Measurements from ENCODE around the gene DIPK1C. TPM values are rescaled to one million over a fixed set of nuclear protein-coding genes. Genes with fewer than 3 reads are reported as not detected.

DIPK1C gene
- total RNA-seq, 4 donors from 2014 or later: not detected

DNA sequence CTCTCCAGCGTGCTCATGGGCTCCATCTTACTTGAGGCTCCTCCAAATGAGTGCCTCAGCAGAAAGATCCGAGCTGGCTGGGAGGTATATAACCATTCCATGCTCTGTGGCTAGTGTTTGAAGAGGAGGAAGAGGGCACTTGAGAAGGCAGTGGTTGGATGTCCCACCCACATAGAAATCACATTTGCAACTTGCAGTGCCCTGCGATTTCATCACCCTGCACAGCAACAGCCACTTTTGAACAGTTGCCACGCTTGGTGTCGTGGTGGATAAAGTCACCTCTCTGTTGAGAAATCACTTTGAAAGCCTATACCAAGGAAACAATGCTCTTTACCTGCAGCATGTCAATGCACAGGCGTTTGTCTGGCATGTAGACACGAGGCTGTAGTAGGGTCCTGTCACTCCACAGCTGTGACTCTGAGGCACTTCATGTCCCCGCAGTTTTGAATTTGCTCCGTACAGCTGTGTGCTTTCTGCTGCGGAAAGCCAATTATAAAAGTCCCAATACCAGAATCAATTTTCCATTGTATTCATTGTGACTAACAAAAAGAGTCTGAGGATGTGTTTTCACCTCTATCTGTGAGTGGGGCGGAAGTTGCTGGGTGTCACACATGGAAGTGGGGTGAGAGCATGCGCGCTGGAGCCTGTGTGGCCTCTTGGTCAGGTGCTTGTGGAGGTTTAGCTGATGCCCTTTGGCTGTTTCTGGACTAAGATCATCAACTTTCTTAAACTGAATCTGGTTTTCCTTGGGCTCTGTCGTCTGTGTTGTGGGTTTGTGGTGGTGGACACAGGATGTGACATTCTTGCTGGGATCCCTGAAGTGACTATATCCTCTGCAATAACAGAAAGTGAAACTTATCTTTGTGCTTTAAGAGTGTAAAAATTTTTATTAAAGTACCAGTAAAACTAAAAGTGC lies 41.9 kb upstream of the DIPK1C start:
- TF ChIP-seq, protein P1, sequence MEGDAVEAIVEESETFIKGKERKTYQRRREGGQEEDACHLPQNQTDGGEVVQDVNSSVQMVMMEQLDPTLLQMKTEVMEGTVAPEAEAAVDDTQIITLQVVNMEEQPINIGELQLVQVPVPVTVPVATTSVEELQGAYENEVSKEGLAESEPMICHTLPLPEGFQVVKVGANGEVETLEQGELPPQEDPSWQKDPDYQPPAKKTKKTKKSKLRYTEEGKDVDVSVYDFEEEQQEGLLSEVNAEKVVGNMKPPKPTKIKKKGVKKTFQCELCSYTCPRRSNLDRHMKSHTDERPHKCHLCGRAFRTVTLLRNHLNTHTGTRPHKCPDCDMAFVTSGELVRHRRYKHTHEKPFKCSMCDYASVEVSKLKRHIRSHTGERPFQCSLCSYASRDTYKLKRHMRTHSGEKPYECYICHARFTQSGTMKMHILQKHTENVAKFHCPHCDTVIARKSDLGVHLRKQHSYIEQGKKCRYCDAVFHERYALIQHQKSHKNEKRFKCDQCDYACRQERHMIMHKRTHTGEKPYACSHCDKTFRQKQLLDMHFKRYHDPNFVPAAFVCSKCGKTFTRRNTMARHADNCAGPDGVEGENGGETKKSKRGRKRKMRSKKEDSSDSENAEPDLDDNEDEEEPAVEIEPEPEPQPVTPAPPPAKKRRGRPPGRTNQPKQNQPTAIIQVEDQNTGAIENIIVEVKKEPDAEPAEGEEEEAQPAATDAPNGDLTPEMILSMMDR (IDR thresholded peaks at IDR 0.05; ENCODE audit: low read depth): no peak

DNA sequence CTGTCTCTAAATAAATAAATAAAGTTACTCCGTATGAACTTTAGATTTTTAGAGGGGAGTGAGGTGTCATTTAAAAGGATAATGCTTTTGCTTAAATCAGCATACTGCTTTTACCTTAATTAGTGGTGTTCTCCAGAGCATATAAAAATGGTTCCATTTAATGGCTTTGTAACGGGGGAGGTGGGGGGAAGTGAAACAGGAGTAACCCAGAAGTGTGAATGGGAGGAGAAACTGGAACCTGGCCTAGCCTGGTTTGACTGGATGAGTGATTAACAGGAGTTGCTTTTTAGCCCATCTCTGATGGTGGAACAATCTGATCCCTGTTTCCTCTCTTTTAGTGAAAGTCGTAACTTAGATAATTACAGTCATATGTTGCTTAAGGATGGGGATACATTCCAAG lies 40.7 kb upstream of the DIPK1C start:
- TF ChIP-seq, protein P1 (IDR thresholded peaks at IDR 0.05; ENCODE audit: low read depth): no peak

DNA sequence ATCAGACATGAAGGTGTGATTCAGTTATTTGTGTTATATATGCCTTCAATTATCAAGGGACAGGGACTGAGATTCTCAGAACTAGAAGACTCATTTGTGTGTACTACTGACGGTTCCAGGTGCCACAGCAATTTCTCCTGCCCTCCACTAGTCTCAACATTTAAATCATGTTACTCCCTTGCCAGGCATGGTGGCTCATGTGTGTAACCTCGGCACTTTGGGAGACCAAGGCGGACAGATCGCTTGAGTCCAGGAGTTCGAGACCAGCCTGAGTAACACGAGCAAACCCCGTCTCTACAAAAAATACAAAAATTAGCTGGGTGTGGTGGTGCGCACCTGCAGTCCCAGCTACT lies 40.2 kb upstream of the DIPK1C start:
- TF ChIP-seq, protein P1 (IDR thresholded peaks at IDR 0.05; ENCODE audit: low read depth): no peak

DNA sequence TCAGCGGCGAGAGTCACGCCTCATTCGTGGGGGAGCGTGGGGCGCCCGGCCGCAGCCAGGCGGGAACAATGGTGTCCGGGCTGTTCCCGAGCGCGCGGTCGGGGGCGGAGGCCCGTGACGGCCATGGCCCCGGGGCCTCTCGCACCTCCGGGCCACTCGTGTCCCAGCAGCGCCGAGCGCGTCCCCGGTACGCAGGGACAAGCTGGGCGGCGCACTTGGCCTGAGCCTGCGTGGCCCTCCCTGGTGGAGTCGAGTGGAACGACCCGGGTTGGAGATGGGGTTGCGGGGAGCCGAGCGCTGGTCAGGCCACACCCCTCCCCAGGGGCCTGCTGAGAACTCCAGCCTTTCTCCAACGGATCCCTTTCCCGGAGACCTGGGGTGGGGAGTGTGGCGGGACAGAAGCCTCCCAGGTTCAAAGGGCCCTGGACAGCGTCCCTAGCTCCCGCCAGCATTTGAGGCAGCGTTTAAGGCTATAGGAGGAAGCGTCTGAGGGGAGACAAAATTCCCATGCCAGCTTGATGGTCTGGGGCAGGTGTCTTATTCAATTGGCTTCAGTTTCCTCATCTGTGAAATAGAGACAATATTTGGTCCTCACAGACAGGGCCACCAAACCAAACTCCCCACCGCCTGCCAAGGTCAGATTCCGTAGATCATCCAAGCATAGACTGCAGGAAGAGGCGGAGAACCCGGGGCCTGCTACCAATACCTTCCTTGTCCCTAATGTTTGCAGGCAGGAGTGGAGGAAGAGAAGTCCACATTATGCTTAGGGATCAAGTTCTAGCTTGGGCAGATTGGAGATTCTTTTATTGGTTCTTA lies 39.6 kb upstream of the DIPK1C start:
- TF ChIP-seq, protein P1 (IDR thresholded peaks at IDR 0.05; ENCODE audit: low read depth): no peak

GRCh38 chr18:74495581-74496507 lies 38.7 kb upstream of the DIPK1C start, which contains the start of gene CNDP2:
TSS of gene CNDP2 (plus strand) at chr18:74496363. CDS start at chr18:74499974, 3,611 bp downstream.
- TF ChIP-seq, protein P1 (IDR thresholded peaks at IDR 0.05; ENCODE audit: low read depth): no peak

DNA sequence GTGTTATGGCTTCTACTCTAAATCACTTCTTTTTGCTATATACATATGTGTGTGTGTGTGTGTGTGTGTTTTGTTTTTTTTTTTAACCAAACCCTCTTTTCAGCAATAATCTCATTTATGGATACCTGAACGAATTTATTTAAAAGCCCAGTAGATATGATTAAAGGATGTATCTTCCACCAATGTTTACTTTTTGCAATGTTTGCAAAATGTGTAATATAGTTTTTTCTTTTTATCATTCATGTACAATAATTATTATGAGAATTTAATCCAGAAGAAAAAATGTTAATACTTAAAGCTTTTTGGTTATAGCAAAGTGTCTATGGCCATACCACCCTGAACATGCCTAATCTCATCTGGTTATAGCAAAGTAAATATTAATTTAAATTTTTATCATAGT lies 37.4 kb upstream of the DIPK1C start:
- TF ChIP-seq, protein P1 (IDR thresholded peaks at IDR 0.05; ENCODE audit: low read depth): no peak

Measured in subcutaneous adipose tissue (tissue), 4 donors.